Measurements from ENCODE around the gene MNX1. TPM values are rescaled to one million over a fixed set of nuclear protein-coding genes. Genes with fewer than 3 reads are reported as not detected.
A peak's percentile ranks its signal among the peaks of the same experiment; 100 is the strongest.

MNX1 gene
- total RNA-seq, 2 donors from 2014 or later = not detected

GRCh38 chr7:157005456-157006204 lies 4.8 kb downstream of the MNX1 start:
- no peak for DNase-seq
- no peak for ATAC-seq
- intact Hi-C loops (cut with DNase I) = no loop called here

- ATAC-seq = no peak
- no peak for DNase-seq
- intact Hi-C loops (cut with DNase I) = no loop called here
Measured at GRCh38 chr7:157004521-157005455, 5.7 kb downstream of the MNX1 start.

- no peak for ATAC-seq
- intact Hi-C loops (cut with DNase I) = no loop called here
- DNase-seq = no peak
Measured at GRCh38 chr7:157003756-157004520, 6.5 kb downstream of the MNX1 start.

- ATAC-seq (no peak), DNase-seq (no peak)
- intact Hi-C loops (cut with DNase I) = no loop called here
Measured at GRCh38 chr7:157003445-157003755, 7.1 kb downstream of the MNX1 start.

GRCh38 chr7:157002819-157003421 lies 7.5 kb downstream of the MNX1 start:
- ATAC-seq (no peak), DNase-seq (no peak)
- intact Hi-C loops (cut with DNase I) = no loop called here

GRCh38 chr7:157001920-157002818 lies 8.3 kb downstream of the MNX1 start:
- ATAC-seq = no peak
- no peak for DNase-seq
- intact Hi-C loops (cut with DNase I) = no loop called here

- ATAC-seq (no peak), DNase-seq (no peak)
- intact Hi-C loops (cut with DNase I) = no loop called here
Measured at GRCh38 chr7:157000741-157001653, 9.5 kb downstream of the MNX1 start.

GRCh38 chr7:156999958-157000726 lies 10.3 kb downstream of the MNX1 start:
- intact Hi-C loops (cut with DNase I) = no loop called here
- ATAC-seq = no peak
- DNase-seq = no peak

GRCh38 chr7:156998988-156999957 lies 11.2 kb downstream of the MNX1 start:
- DNase-seq = no peak
- ATAC-seq = peak in 1 of 2 donors; percentile 34
- intact Hi-C loops (cut with DNase I) = no loop called here

- DNase-seq = no peak
- ATAC-seq = no peak
- intact Hi-C loops (cut with DNase I) = no loop called here
Measured at GRCh38 chr7:156994417-156994816, 16.0 kb downstream of the MNX1 start.

GRCh38 chr7:156993925-156994235 lies 16.6 kb downstream of the MNX1 start:
- intact Hi-C loops (cut with DNase I) = no loop called here
- no peak for DNase-seq
- no peak for ATAC-seq

GRCh38 chr7:156993021-156993924 lies 17.2 kb downstream of the MNX1 start:
- ATAC-seq (peak; percentile 64 to 83), DNase-seq (no peak)
- intact Hi-C loops (cut with DNase I) = no loop called here

GRCh38 chr7:156989766-156990535 lies 20.5 kb downstream of the MNX1 start:
- intact Hi-C loops (cut with DNase I) = no loop called here
- no peak for DNase-seq
- no peak for ATAC-seq

All from left cardiac atrium (tissue), 4 donors.